C4-2B (cell line): ENCODE results near the gene PBX4.

Source experiments
- CTCF ChIP-seq: fragments of 450-650 bp; conservative IDR thresholded peaks from 2 replicates; pipeline ENCODE4 v1.5.1; 2017; ENCODE audit warnings: mild to moderate bottlenecking
- ZFX ChIP-seq: fragments of 450-650 bp; IDR thresholded peaks from 2 replicates; pipeline ENCODE4 v1.6.1; 2017

- TF ChIP-seq CTCF (no peak), ZFX (no peak)
Measured at GRCh38 chr19:19561946-19562664, 56.4 kb downstream of the PBX4 start.
